Effector memory CD4-positive, alpha-beta T cell (primary cell): ENCODE data around the gene GNS.
"Not testable (repeated sequence)": the region's sequence is repeated elsewhere in the genome, so short reads cannot be mapped to it uniquely, and the experiment has no call there.

Experiments
- DNase-seq, 3 donors: peaks; one replicate each; pipeline ENCODE4 v3.0.0-alpha.2; 2020
- H3K27ac ChIP-seq: 2 replicates; pipeline ENCODE4 v1.7.0; 2013; ENCODE audit warnings: mild to moderate bottlenecking, low read length, moderate library complexity; ENCODE audit not compliant: insufficient read depth, poor library complexity, severe bottlenecking
- H3K27me3 ChIP-seq: replicated peaks from 2 replicates; pipeline ENCODE4 v1.7.0; 2013; ENCODE audit warnings: mild to moderate bottlenecking, low read length; ENCODE audit not compliant: insufficient read depth, control insufficient read depth, poor library complexity, severe bottlenecking
- H3K36me3 ChIP-seq: 2 replicates; pipeline ENCODE4 v1.7.0; 2013; ENCODE audit warnings: mild to moderate bottlenecking, low read length, moderate library complexity; ENCODE audit not compliant: control insufficient read depth, insufficient read depth
- H3K4me1 ChIP-seq: 2 replicates; pipeline ENCODE4 v1.7.0; 2013; ENCODE audit warnings: low read length, mild to moderate bottlenecking; ENCODE audit not compliant: control insufficient read depth, insufficient read depth, poor library complexity, severe bottlenecking
- H3K4me3 ChIP-seq: 2 replicates; pipeline ENCODE4 v1.7.0; 2013; ENCODE audit warnings: low read length, low read depth, mild to moderate bottlenecking; ENCODE audit not compliant: insufficient read depth, poor library complexity, severe bottlenecking
- H3K9me3 ChIP-seq: 2 replicates; pipeline ENCODE4 v1.7.0; 2013; ENCODE audit warnings: mild to moderate bottlenecking, low read length, moderate library complexity; ENCODE audit not compliant: control insufficient read depth

GNS gene

GRCh38 chr12:64691795-64692583, 67.2 kb downstream of the GNS start:
- no peak for DNase-seq
- H3K9me3 ChIP-seq: no peaks in the 10 kb centered on the region
- peaks cover 32% of the 10 kb centered on the region for H3K36me3 ChIP-seq
- H3K4me1 ChIP-seq: peaks cover 54% of the 10 kb centered on the region
- no peak overlapping the region for H3K4me3 ChIP-seq
- no peaks in the 10 kb centered on the region for H3K27me3 ChIP-seq
- peak overlapping the region; percentile 41 for H3K27ac ChIP-seq

GRCh38 chr12:64691227-64691794, 67.9 kb downstream of the GNS start:
- peak overlapping the region; percentile 41 for H3K27ac ChIP-seq
- H3K36me3 ChIP-seq: peaks cover 32% of the 10 kb centered on the region
- no peak overlapping the region for H3K4me3 ChIP-seq
- DNase-seq: no peak
- H3K4me1 ChIP-seq: peaks cover 55% of the 10 kb centered on the region
- no peaks in the 10 kb centered on the region for H3K27me3 ChIP-seq
- no peaks in the 10 kb centered on the region for H3K9me3 ChIP-seq

- Histone ChIP-seq H3K36me3 (peaks cover 27% of the 10 kb centered on the region), H3K4me1 (peaks cover 53% of the 10 kb centered on the region)
- not testable (repeated sequence) for H3K9me3 ChIP-seq, H3K4me3 ChIP-seq, H3K27me3 ChIP-seq, DNase-seq, H3K27ac ChIP-seq
Measured at GRCh38 chr12:64690236-64690635, 69.0 kb downstream of the GNS start.

- no peak for DNase-seq
- H3K27me3 ChIP-seq: no peaks in the 10 kb centered on the region
- peak overlapping the region; percentile 5 for H3K4me3 ChIP-seq
- peaks cover 17% of the 10 kb centered on the region for H3K36me3 ChIP-seq
- peaks cover 63% of the 10 kb centered on the region for H3K4me1 ChIP-seq
- peak overlapping the region; percentile 40 for H3K27ac ChIP-seq
- no peaks in the 10 kb centered on the region for H3K9me3 ChIP-seq
Measured at GRCh38 chr12:64688715-64689114, 70.5 kb downstream of the GNS start.

GRCh38 chr12:64688219-64688618, 71.0 kb downstream of the GNS start:
- DNase-seq: no peak
- H3K36me3 ChIP-seq: peaks cover 14% of the 10 kb centered on the region
- H3K27me3 ChIP-seq: no peaks in the 10 kb centered on the region
- H3K9me3 ChIP-seq: no peaks in the 10 kb centered on the region
- H3K4me1 ChIP-seq: peaks cover 67% of the 10 kb centered on the region
- peak overlapping the region; percentile 40 for H3K27ac ChIP-seq
- peak overlapping the region; percentile 5 for H3K4me3 ChIP-seq

GRCh38 chr12:64687816-64688215, 71.4 kb downstream of the GNS start:
- Histone ChIP-seq H3K9me3 (no peaks in the 10 kb centered on the region), H3K36me3 (peaks cover 14% of the 10 kb centered on the region), H3K27ac (peak overlapping the region; percentile 40), H3K27me3 (no peaks in the 10 kb centered on the region), H3K4me3 (no peak overlapping the region), H3K4me1 (peaks cover 67% of the 10 kb centered on the region)
- DNase-seq: no peak

- H3K36me3 ChIP-seq: no peaks in the 10 kb centered on the region
- H3K4me3 ChIP-seq: no peak overlapping the region
- DNase-seq: no peak
- peak overlapping the region; percentile 69 for H3K27ac ChIP-seq
- peaks cover 74% of the 10 kb centered on the region for H3K4me1 ChIP-seq
- no peaks in the 10 kb centered on the region for H3K27me3 ChIP-seq
- no peaks in the 10 kb centered on the region for H3K9me3 ChIP-seq
Measured at GRCh38 chr12:64685605-64686004, 73.6 kb downstream of the GNS start.

- Histone ChIP-seq H3K9me3 (no peaks in the 10 kb centered on the region), H3K27me3 (no peaks in the 10 kb centered on the region), H3K4me3 (no peak overlapping the region), H3K36me3 (no peaks in the 10 kb centered on the region), H3K4me1 (peaks cover 80% of the 10 kb centered on the region), H3K27ac (peak overlapping the region; percentile 69)
- DNase-seq: no peak
Measured at GRCh38 chr12:64685050-64685449, 74.2 kb downstream of the GNS start.

GRCh38 chr12:64683816-64684543, 75.2 kb downstream of the GNS start:
- DNase-seq: no peak
- H3K27me3 ChIP-seq: no peaks in the 10 kb centered on the region
- no peaks in the 10 kb centered on the region for H3K9me3 ChIP-seq
- H3K4me3 ChIP-seq: no peak overlapping the region
- peak overlapping the region; percentile 69 for H3K27ac ChIP-seq
- peaks cover 89% of the 10 kb centered on the region for H3K4me1 ChIP-seq
- H3K36me3 ChIP-seq: no peaks in the 10 kb centered on the region
